GM10266 (cell line): ENCODE measurements around the gene PFKFB4.

Source experiments
- DNase-seq: peaks from one replicate; pipeline ENCODE4 v3.0.0; 2012; ENCODE audit errors: extremely low spot score
- TF ChIP-seq, protein P1 (sequence below): IDR thresholded peaks from 2 replicates; pipeline ENCODE4 v1.5.1; 2012; ENCODE audit warnings: mild to moderate bottlenecking, low read depth; ENCODE audit not compliant: control insufficient read depth, insufficient read depth; ENCODE audit errors: missing control alignments

The PFKFB4 gene

DNA sequence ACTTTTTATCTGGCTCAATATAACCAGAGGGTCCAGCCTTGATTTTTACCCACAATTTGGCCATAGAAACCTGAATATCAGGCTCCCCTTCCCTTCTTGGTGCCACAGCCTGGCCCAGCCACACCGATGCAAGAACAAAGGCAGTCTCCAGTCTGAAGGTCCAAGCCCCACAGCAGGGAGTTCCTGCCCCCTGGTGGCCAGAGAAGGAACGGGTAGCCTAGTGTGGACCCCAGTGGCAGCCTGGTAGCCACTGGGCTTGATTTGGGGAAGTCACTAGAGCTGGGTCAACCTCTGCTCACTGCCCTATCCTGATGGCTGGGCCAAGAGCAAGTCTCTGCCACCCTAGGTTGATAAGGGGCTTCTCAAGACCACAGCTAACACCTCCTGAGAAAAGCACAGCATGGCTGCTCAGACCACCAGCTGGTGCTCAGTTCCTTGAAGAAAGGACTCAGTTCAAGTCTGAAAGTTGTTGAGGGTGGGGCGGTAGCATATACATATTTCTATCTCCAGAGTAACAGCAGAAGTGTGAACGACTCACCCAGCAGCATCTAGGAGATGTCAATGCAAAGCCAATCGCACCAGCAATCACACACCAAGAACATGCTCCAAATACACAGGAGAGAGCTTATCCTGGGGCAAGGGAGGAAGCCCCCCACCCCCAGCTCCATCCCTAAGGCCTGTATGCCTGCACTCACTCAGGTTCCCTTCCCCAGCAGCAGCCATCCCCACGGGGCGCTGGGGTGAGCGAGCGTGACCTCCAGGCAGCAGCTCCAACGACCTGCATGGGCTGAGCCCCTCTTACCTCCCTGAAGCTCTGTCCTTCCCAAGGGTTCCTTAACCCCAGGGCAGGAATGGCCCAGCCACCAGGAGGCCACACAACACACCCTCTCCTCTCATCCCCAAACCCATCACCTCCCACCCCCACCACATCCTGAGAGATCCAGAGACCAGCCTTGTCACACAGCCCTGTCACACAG lies 7.6 kb downstream of the PFKFB4 start:
- peak; percentile 71 for DNase-seq
- TF ChIP-seq, protein P1, sequence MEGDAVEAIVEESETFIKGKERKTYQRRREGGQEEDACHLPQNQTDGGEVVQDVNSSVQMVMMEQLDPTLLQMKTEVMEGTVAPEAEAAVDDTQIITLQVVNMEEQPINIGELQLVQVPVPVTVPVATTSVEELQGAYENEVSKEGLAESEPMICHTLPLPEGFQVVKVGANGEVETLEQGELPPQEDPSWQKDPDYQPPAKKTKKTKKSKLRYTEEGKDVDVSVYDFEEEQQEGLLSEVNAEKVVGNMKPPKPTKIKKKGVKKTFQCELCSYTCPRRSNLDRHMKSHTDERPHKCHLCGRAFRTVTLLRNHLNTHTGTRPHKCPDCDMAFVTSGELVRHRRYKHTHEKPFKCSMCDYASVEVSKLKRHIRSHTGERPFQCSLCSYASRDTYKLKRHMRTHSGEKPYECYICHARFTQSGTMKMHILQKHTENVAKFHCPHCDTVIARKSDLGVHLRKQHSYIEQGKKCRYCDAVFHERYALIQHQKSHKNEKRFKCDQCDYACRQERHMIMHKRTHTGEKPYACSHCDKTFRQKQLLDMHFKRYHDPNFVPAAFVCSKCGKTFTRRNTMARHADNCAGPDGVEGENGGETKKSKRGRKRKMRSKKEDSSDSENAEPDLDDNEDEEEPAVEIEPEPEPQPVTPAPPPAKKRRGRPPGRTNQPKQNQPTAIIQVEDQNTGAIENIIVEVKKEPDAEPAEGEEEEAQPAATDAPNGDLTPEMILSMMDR, result peak; percentile 92

DNA sequence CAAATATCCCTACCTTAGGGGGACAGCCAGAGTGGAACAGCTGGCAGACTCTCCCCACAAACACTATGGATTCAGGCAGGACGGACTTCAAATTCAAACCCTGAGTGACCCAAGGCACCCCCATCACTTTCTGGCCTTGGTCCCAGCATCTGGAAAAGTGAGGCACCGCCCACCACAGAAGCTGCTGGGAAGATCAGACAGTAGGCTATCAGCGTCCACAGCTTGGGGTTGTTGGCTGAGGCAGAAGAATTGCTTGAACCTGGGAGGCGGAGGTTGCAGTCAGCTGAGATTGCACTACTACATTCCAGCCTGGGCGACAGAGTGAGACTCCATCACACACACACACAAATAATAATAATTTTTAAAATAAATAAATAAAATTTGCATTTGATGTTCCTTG lies 8.5 kb downstream of the PFKFB4 start:
- DNase-seq, result no peak
- TF ChIP-seq, protein P1, result no peak

DNA sequence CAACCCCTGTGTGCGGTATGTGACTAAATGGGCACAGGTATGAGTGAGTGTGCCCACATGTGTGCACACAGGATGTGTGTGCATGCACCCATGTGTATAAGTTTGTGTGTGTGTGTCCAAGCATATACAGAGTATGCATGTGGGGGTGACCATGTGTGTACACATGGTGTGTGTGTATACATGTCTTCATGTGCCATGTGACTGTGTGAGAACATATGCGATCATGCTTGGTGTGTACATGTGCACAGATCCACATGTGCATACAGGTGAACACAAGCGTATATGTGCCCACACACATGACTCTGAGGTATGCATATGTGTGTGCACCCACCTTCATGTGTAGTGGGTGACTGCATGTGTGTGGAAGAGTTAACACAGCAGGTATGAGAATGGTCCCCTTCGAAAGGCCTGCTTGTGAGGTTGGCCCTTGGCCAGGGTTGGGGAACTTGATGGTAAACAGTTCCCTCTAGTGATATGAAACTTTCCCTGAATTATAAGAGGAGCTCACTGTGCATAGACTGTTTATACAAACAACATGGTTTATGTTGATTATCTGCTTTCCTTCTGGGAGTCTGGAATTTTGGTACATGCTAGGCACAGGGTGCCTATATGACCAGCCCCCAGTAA lies 10.3 kb downstream of the PFKFB4 start:
- no peak for DNase-seq
- TF ChIP-seq, protein P1, result no peak

DNA sequence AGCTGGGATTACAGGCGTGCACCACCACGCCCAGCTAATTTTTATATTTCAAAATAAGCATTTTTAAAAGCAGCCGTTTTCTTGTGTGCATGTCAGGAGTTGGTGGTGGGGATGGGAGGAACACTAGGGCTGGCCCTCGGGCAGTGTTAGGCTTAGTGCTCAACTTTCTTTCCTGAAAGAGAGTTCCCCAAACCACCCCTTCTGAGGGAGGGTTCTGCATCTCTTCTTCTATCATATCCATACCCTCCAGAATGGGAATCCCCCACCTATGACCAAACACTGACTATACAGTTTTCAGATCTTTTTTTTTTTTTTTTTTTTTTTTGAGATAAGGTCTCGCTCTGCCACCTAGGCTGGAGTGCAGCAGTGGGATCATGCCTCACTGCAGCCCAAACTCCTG lies 12.5 kb downstream of the PFKFB4 start:
- no peak for DNase-seq
- TF ChIP-seq, protein P1, result no peak

DNA sequence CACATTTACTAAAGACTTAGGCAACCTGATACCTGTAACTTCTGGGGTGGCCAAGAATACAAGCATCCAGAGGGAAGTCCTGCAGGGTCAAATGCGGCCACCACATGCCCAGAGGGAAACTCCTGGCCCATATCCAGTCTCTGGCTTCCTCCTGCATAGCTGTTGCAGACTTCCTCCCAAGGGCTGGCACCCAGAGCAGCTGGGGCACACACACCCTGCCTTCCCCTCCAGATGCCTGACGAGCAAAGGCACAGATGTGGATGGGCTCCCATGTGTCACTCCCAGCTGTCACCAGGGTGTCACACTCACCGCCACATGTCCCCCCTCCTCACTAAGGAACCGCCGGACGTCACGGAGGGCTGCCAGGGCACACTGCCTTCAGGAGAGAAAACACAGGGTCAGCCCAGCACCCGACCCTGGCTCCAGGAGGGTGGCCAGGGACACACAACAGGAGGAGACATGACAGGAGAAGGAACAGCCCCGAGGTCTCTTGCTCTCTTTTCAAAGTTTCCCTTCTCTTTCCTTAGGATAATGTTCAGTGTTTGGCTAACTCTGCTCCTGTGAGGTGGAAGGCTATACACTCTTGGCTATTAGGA lies 13.2 kb downstream of the PFKFB4 start:
- TF ChIP-seq, protein P1, result no peak
- no peak for DNase-seq

DNA sequence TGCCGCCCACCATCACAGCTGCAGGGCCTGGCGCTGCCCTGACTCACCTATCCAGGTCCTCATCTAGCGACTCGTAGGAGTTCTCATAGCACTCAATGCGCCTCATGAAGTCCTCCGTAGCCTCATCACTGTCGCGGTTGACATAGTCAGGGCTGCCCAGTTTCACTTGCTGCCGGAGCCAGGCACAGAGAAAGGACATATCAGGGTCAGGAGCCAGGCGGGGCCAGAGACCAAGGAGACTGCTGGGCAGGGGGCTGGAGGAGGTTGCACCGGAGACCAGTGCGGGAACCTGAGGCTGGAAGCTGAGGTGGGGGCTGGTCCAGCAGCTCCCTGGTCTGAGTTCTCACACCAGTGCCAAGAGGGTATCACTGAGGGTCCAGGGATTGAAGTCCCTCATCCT lies 18.2 kb downstream of the PFKFB4 start:
- TF ChIP-seq, protein P1, result no peak
- no peak for DNase-seq
